GM23338 (cell line): ENCODE results near the gene UMODL1.
"Not testable (repeated sequence)": the region's sequence is repeated elsewhere in the genome, so short reads cannot be mapped to it uniquely, and the experiment has no call there.

Experiments used
- EZH2 ChIP-seq: fragments of 200-600 bp; sonication (generic); IDR thresholded peaks from one replicate; pipeline ENCODE4 v1.8.0; 2017; ENCODE audit warnings: antibody characterized with exemption, mild to moderate bottlenecking, low read depth; ENCODE audit not compliant: unreplicated experiment
- EZH2phosphoT487 ChIP-seq: fragments of 200-600 bp; sonication (generic); IDR thresholded peaks from one replicate; pipeline ENCODE4 v1.8.1; 2018; ENCODE audit warnings: antibody characterized with exemption; ENCODE audit not compliant: unreplicated experiment
- POLR2AphosphoS5 ChIP-seq: IDR thresholded peaks from 2 replicates; pipeline ENCODE4 v1.6.1; 2016; ENCODE audit warnings: antibody characterized with exemption, low read depth
- TF ChIP-seq, protein P1 (sequence below), 2 experiments: fragments of 200-600 bp in 1 of 2; sonication (generic) in 1 of 2; conservative IDR thresholded peaks; 2 replicates each; pipeline versions ENCODE4 v1.5.1 to v1.6.1; 2016 to 2017; ENCODE audit warnings: antibody characterized with exemption in 2 of 2, low read depth in 2 of 2, mild to moderate bottlenecking in 2 of 2, moderate library complexity in 1 of 2
- TF ChIP-seq, protein P2 (sequence below): IDR thresholded peaks from one replicate; pipeline ENCODE4 v1.6.1; 2018; ENCODE audit warnings: antibody characterized with exemption; ENCODE audit not compliant: unreplicated experiment
- TF ChIP-seq, protein P3 (sequence below): IDR thresholded peaks from 2 replicates; pipeline ENCODE4 v1.6.1; 2016; ENCODE audit warnings: antibody characterized with exemption

DNA sequence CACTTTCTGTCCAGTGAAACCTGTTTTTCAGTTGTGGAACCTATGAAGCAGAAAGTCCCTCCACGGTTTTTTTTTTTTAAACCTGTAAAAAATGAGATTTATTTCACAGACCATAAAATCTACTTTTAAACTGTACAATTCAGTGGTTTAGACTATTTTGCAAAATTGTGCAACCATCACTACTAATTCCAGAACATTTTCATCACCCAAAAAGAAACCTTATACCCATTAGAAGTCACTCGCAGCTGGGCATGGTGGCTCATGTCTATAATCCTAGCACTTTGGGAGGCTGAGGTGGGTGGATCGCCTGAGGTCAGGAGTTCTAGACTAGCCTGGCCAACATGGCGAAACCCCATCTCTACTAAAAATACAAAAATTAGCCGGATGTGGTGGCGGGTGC, 45.4 kb downstream of the UMODL1 start:
- TF ChIP-seq, protein P1, sequence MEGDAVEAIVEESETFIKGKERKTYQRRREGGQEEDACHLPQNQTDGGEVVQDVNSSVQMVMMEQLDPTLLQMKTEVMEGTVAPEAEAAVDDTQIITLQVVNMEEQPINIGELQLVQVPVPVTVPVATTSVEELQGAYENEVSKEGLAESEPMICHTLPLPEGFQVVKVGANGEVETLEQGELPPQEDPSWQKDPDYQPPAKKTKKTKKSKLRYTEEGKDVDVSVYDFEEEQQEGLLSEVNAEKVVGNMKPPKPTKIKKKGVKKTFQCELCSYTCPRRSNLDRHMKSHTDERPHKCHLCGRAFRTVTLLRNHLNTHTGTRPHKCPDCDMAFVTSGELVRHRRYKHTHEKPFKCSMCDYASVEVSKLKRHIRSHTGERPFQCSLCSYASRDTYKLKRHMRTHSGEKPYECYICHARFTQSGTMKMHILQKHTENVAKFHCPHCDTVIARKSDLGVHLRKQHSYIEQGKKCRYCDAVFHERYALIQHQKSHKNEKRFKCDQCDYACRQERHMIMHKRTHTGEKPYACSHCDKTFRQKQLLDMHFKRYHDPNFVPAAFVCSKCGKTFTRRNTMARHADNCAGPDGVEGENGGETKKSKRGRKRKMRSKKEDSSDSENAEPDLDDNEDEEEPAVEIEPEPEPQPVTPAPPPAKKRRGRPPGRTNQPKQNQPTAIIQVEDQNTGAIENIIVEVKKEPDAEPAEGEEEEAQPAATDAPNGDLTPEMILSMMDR (conservative IDR thresholded peaks at IDR 0.05; ENCODE audit: low read depth in 2 of 2), result not testable (repeated sequence)
- TF ChIP-seq, protein P2, sequence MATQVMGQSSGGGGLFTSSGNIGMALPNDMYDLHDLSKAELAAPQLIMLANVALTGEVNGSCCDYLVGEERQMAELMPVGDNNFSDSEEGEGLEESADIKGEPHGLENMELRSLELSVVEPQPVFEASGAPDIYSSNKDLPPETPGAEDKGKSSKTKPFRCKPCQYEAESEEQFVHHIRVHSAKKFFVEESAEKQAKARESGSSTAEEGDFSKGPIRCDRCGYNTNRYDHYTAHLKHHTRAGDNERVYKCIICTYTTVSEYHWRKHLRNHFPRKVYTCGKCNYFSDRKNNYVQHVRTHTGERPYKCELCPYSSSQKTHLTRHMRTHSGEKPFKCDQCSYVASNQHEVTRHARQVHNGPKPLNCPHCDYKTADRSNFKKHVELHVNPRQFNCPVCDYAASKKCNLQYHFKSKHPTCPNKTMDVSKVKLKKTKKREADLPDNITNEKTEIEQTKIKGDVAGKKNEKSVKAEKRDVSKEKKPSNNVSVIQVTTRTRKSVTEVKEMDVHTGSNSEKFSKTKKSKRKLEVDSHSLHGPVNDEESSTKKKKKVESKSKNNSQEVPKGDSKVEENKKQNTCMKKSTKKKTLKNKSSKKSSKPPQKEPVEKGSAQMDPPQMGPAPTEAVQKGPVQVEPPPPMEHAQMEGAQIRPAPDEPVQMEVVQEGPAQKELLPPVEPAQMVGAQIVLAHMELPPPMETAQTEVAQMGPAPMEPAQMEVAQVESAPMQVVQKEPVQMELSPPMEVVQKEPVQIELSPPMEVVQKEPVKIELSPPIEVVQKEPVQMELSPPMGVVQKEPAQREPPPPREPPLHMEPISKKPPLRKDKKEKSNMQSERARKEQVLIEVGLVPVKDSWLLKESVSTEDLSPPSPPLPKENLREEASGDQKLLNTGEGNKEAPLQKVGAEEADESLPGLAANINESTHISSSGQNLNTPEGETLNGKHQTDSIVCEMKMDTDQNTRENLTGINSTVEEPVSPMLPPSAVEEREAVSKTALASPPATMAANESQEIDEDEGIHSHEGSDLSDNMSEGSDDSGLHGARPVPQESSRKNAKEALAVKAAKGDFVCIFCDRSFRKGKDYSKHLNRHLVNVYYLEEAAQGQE, result not testable (repeated sequence)
- TF ChIP-seq EZH2phosphoT487, EZH2, POLR2AphosphoS5: not testable (repeated sequence)
- TF ChIP-seq, protein P3, sequence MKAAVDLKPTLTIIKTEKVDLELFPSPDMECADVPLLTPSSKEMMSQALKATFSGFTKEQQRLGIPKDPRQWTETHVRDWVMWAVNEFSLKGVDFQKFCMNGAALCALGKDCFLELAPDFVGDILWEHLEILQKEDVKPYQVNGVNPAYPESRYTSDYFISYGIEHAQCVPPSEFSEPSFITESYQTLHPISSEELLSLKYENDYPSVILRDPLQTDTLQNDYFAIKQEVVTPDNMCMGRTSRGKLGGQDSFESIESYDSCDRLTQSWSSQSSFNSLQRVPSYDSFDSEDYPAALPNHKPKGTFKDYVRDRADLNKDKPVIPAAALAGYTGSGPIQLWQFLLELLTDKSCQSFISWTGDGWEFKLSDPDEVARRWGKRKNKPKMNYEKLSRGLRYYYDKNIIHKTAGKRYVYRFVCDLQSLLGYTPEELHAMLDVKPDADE, result not testable (repeated sequence)
